Measurements from ENCODE around the gene NR6A1. TPM values are rescaled to one million over a fixed set of nuclear protein-coding genes. Genes with fewer than 3 reads are reported as not detected.

NR6A1 gene
- total and polyA plus RNA-seq, 2 of the 13 experiments (the other 11 are each of a cell fraction or from before 2014, with no cell fraction given) = 28.1 to 31.5 TPM

GRCh38 chr9:124510650-124511425, 260.3 kb downstream of the NR6A1 start (continued):
- no peak for TF ChIP-seq HINFP (CRISPR knock-in tag; IDR thresholded peaks at IDR 0.05; ENCODE audit: low read depth)
- TF ChIP-seq GATAD1 (CRISPR knock-in tag; IDR thresholded peaks at IDR 0.05) = peak; percentile 45; the same call in 1 of the 2 replicates
- TF ChIP-seq MXI1 (IDR thresholded peaks at IDR 0.05; ENCODE audit: borderline replicate concordance, low read depth, low read length) = no peak; the same call in 2 of the 3 replicates
- peak; percentile 27; the same call in 1 of the 2 replicates for TF ChIP-seq CAMTA2 (CRISPR knock-in tag; IDR thresholded peaks at IDR 0.05; ENCODE audit: borderline replicate concordance)
- no peak for TF ChIP-seq ZBTB14 (CRISPR knock-in tag; IDR thresholded peaks at IDR 0.05)
- peak; percentile 79 for TF ChIP-seq SALL1 (CRISPR knock-in tag; IDR thresholded peaks at IDR 0.05)
- TF ChIP-seq NFKBIZ (CRISPR knock-in tag; IDR thresholded peaks at IDR 0.05) = 0 out of 2 replicates have a peak, but pooled peaks have one; percentile 48
- TF ChIP-seq ZNF317 (CRISPR knock-in tag; IDR thresholded peaks at IDR 0.05) = no peak
- no peak for TF ChIP-seq IKZF4 (CRISPR knock-in tag; IDR thresholded peaks at IDR 0.05; ENCODE audit: borderline replicate concordance, low read depth, not compliant biosample characterization)
- TF ChIP-seq NCOA5 (CRISPR knock-in tag; IDR thresholded peaks at IDR 0.05) = no peak
- no peak for TF ChIP-seq NPAS2 (CRISPR knock-in tag; IDR thresholded peaks at IDR 0.05; ENCODE audit: borderline replicate concordance)
- no peak for TF ChIP-seq ZNF441 (CRISPR knock-in tag; IDR thresholded peaks at IDR 0.05; ENCODE audit: borderline replicate concordance)
- no peak for TF ChIP-seq AHR (CRISPR knock-in tag; IDR thresholded peaks at IDR 0.05)
- TF ChIP-seq POLR2AphosphoS2 (IDR thresholded peaks at IDR 0.05; ENCODE audit: low read depth, low read length) = no peak
- no peak for TF ChIP-seq GRHL1 (CRISPR knock-in tag; conservative IDR thresholded peaks at IDR 0.05)
- TF ChIP-seq CBX5 (CRISPR knock-in tag; IDR thresholded peaks at IDR 0.05; ENCODE audit: borderline replicate concordance) = no peak
- TF ChIP-seq ZNF329 (CRISPR knock-in tag; IDR thresholded peaks at IDR 0.05; ENCODE audit: low read depth) = no peak
- TF ChIP-seq ARID3A (IDR thresholded peaks at IDR 0.05; ENCODE audit: low read depth, low read length) = peak; percentile 69; the same call in 1 of the 2 replicates
- TF ChIP-seq ZNF782 (CRISPR knock-in tag; IDR thresholded peaks at IDR 0.05; ENCODE audit: borderline replicate concordance) = no peak
- no peak for TF ChIP-seq ZNF562 (CRISPR knock-in tag; IDR thresholded peaks at IDR 0.05; ENCODE audit: borderline replicate concordance)
- no peak for TF ChIP-seq MAF1 (CRISPR knock-in tag; IDR thresholded peaks at IDR 0.05; ENCODE audit: borderline replicate concordance)
- TF ChIP-seq RBM22 (optimal IDR thresholded peaks at IDR 0.05; ENCODE audit: low read length) = no peak
- no peak for TF ChIP-seq THAP8 (CRISPR knock-in tag; IDR thresholded peaks at IDR 0.05; ENCODE audit: borderline replicate concordance)
